Measurements from ENCODE around the gene RELCH.

RELCH gene

GRCh38 chr18:62226047-62226446 is 39.0 kb downstream of the RELCH start:
- no peak for DNase-seq
- TF ChIP-seq, protein P1, sequence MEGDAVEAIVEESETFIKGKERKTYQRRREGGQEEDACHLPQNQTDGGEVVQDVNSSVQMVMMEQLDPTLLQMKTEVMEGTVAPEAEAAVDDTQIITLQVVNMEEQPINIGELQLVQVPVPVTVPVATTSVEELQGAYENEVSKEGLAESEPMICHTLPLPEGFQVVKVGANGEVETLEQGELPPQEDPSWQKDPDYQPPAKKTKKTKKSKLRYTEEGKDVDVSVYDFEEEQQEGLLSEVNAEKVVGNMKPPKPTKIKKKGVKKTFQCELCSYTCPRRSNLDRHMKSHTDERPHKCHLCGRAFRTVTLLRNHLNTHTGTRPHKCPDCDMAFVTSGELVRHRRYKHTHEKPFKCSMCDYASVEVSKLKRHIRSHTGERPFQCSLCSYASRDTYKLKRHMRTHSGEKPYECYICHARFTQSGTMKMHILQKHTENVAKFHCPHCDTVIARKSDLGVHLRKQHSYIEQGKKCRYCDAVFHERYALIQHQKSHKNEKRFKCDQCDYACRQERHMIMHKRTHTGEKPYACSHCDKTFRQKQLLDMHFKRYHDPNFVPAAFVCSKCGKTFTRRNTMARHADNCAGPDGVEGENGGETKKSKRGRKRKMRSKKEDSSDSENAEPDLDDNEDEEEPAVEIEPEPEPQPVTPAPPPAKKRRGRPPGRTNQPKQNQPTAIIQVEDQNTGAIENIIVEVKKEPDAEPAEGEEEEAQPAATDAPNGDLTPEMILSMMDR (IDR thresholded peaks at IDR 0.05; ENCODE audit: low read depth, low read length, missing control alignments), result no peak
- in situ Hi-C loops (cut with HindIII; ENCODE audit: low pct_ligation_motif_present, low sequenced_read_pairs), result no loop called here

DNA sequence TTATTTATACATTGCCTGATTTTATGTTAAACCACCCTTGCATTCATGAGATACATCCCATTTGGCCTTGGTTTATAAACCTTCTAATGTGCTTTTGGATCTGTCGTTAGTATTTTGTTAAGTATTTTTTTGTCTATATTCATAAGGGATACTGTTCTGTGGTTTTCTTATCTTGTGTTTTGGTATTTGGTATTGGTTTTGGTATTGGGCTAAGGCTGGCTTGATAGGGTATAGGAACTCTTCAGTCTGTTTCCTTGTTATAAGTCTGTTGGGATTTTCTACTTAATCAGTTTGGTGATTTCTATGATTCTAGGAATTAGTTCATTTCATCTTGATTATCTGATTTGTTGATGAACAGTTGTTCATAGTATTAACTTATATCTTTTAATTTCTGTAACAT is 49.2 kb downstream of the RELCH start:
- TF ChIP-seq, protein P1 (IDR thresholded peaks at IDR 0.05; ENCODE audit: low read depth, low read length, missing control alignments), result no peak
- Histone ChIP-seq H3K27ac (no peak overlapping the region), H3K4me3 (ENCODE audit: low read depth, low read length) (no peak overlapping the region), H3K27me3 (replicated peaks) (no peaks in the 10 kb centered on the region), H3K36me3 (replicated peaks) (peaks cover 11% of the 10 kb centered on the region)
- DNase-seq, result no peak
- in situ Hi-C loops (cut with HindIII; ENCODE audit: low pct_ligation_motif_present, low sequenced_read_pairs), result no loop called here

More at GRCh38 chr18:62226047-62226446, 39.0 kb downstream of the RELCH start:
- no peaks in the 10 kb centered on the region for H3K27me3 ChIP-seq (replicated peaks)
- no peak overlapping the region for H3K4me3 ChIP-seq (ENCODE audit: low read depth, low read length)
- H3K36me3 ChIP-seq (replicated peaks), result peaks cover 23% of the 10 kb centered on the region
- no peak overlapping the region for H3K27ac ChIP-seq

DNA sequence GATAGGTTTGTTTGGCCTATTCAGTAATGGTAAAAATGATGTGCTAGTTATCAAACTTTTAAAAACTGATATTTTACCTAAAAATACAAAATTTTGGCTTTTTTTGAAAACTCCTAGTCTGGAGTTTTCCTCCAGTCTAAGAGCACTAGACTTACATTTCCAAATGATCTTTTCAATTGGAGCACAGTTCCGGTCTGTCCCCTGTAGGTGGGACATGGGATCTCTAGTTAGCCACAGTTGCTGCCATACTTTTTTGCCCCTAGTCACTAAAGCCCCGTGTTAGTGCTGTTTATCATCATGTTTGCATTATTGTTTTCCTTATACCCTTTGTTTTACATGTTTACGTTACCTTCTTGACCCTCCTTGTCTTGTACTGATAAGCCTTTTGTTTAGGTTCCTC is 52.4 kb downstream of the RELCH start:
- in situ Hi-C loops (cut with HindIII; ENCODE audit: low pct_ligation_motif_present, low sequenced_read_pairs), result no loop called here
- Histone ChIP-seq H3K27ac (no peak overlapping the region), H3K4me3 (ENCODE audit: low read depth, low read length) (no peak overlapping the region), H3K27me3 (replicated peaks) (no peaks in the 10 kb centered on the region), H3K36me3 (replicated peaks) (no peaks in the 10 kb centered on the region)
- no peak for DNase-seq
- TF ChIP-seq, protein P1 (IDR thresholded peaks at IDR 0.05; ENCODE audit: low read depth, low read length, missing control alignments), result no peak

DNA sequence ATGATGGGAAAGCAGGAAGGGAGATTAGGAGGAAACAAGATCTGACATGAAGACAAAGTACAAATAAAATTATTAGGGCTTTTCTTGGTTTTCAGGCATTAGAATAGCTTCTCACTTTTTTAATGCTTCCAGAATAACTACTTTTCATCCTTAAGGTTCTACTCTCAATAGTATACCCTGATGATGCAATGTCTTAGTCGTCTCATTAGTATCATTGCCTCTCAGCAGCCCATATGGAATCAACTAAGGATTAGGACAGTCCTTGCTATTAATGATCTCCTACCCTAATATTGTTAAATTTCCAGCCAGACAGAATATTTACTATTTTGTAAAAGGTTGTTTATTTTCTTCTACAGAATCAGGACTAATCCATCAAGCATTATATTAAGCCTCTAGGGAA is 55.9 kb downstream of the RELCH start:
- TF ChIP-seq, protein P1 (IDR thresholded peaks at IDR 0.05; ENCODE audit: low read depth, low read length, missing control alignments), result no peak
- in situ Hi-C loops (cut with HindIII; ENCODE audit: low pct_ligation_motif_present, low sequenced_read_pairs), result no loop called here
- Histone ChIP-seq H3K27me3 (replicated peaks) (no peaks in the 10 kb centered on the region), H3K27ac (no peak overlapping the region), H3K36me3 (replicated peaks) (peaks cover 8% of the 10 kb centered on the region), H3K4me3 (ENCODE audit: low read depth, low read length) (no peak overlapping the region)
- DNase-seq, result no peak

DNA sequence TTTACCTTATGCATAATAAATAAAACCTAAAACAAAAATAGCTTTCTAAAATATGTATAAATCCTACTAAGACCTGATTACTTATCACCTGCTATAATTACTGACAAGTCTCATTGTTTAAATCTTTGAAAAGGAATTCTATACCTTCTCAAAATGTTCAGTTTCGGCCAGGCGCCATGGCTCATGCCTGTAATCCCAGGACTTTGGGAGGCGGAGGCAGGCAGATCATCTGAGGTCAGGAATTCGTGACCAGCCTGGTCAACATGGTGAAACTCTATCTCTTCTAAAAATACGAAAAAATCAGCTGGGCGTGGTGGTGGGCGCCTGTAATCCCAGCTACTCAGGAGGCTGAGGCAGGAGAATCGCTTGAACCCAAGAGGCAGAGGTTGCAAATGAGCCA is 58.1 kb downstream of the RELCH start:
- in situ Hi-C loops (cut with HindIII; ENCODE audit: low pct_ligation_motif_present, low sequenced_read_pairs), result no loop called here
- no peak for DNase-seq
- Histone ChIP-seq H3K36me3 (replicated peaks) (peaks cover 8% of the 10 kb centered on the region), H3K4me3 (ENCODE audit: low read depth, low read length) (no peak overlapping the region), H3K27ac (no peak overlapping the region), H3K27me3 (replicated peaks) (no peaks in the 10 kb centered on the region)
- TF ChIP-seq, protein P1 (IDR thresholded peaks at IDR 0.05; ENCODE audit: low read depth, low read length, missing control alignments), result no peak

DNA sequence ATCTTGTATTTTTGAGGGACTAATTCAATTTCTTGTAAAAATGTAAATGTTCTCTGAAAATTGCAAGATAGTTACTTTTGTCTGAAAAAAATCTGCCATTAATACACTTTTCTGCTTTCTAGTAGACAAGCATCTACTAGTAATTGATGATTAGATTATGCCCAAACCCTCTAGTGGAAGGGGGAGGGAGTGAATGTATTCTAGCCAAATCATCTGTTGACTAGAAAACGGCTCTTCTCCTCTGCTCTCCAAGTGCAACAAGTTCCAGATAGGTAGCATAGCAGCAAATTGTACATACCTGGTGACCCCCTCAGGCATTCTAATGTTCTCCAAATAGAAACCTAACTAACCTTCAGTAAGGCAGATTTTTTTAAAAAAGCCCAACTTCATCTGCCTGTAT is 58.6 kb downstream of the RELCH start:
- DNase-seq, result no peak
- in situ Hi-C loops (cut with HindIII; ENCODE audit: low pct_ligation_motif_present, low sequenced_read_pairs), result no loop called here
- no peak overlapping the region for H3K27ac ChIP-seq
- H3K4me3 ChIP-seq (ENCODE audit: low read depth, low read length), result no peak overlapping the region
- TF ChIP-seq, protein P1 (IDR thresholded peaks at IDR 0.05; ENCODE audit: low read depth, low read length, missing control alignments), result peak; percentile 19
- H3K27me3 ChIP-seq (replicated peaks), result no peaks in the 10 kb centered on the region
- peaks cover 8% of the 10 kb centered on the region for H3K36me3 ChIP-seq (replicated peaks)

Data from brain microvascular endothelial cell (primary cell).